Small intestine (tissue), 7 donors: ENCODE results near the gene HPS5. TPM values are rescaled to one million over a fixed set of nuclear protein-coding genes. Genes with fewer than 3 reads are reported as not detected.
A peak's percentile ranks its signal among the peaks of the same experiment; 100 is the strongest.

Experiments
- DNase-seq, 2 donors: peaks; one replicate each; pipeline versions ENCODE4 v3.0.0 to v3.0.0-alpha.2; 2013
- FAIRE-seq: peaks from 2 replicates; lab custom pipeline; 2012; peaks lifted over from hg19 to GRCh38; lab: Jason Lieb, UNC
- H3K27ac ChIP-seq, 3 donors: one replicate each; pipeline ENCODE4 v1.5.1; 2013; ENCODE audit warnings: low read length in 2 of 3, mild to moderate bottlenecking in 2 of 3, control low read depth in 1 of 3, inconsistent platforms in 1 of 3, low read depth in 1 of 3, moderate library complexity in 1 of 3
- H3K27me3 ChIP-seq, 3 donors: one replicate each; pipeline ENCODE4 v1.6.1; 2013; ENCODE audit warnings: low read length in 3 of 3, inconsistent platforms in 1 of 3; ENCODE audit not compliant: control insufficient read depth in 3 of 3, insufficient read depth in 3 of 3
- H3K36me3 ChIP-seq, 3 donors: one replicate each; pipeline ENCODE4 v1.6.1; 2013; ENCODE audit warnings: low read length in 3 of 3, inconsistent platforms in 1 of 3, low read depth in 1 of 3, mild to moderate bottlenecking in 1 of 3, moderate library complexity in 1 of 3; ENCODE audit not compliant: control insufficient read depth in 3 of 3, insufficient read depth in 2 of 3
- H3K4me1 ChIP-seq, 3 donors: one replicate each; pipeline ENCODE4 v1.6.1; 2013; ENCODE audit warnings: low read length in 2 of 3, inconsistent platforms in 1 of 3, low read depth in 1 of 3, mild to moderate bottlenecking in 1 of 3, moderate library complexity in 1 of 3; ENCODE audit not compliant: control insufficient read depth in 3 of 3, insufficient read depth in 2 of 3
- H3K4me3 ChIP-seq, 3 donors: one replicate each; pipeline ENCODE4 v1.5.1; 2013; ENCODE audit warnings: low read length in 3 of 3, control low read depth in 1 of 3, inconsistent platforms in 1 of 3, low read depth in 1 of 3, mild to moderate bottlenecking in 1 of 3, moderate library complexity in 1 of 3
- H3K9me3 ChIP-seq, 2 donors: one replicate each; pipeline ENCODE4 v1.6.1; 2013; ENCODE audit warnings: low read depth in 1 of 2, low read length in 1 of 2; ENCODE audit not compliant: control insufficient read depth in 2 of 2, insufficient read depth in 1 of 2
- WGBS, 3 donors: extraction: QIAGEN DNeasy Blood & Tissue Kit; methylation state at CpG; one replicate each; pipeline ENCODE4 v1.1.7; 2013; 5-methylcytosine and 5-hydroxymethylcytosine counted together
- polyA plus RNA-seq, 4 donors: library from polyadenylated mRNA; stranded (reverse) in 3 of 4; unstranded in 1 of 4; fragments of 200-250 nt in 3 of 4; fragments of 120-200 nt in 1 of 4; gene quantifications; one replicate each; pipeline versions ENCODE4 v1.2.1 to v1.2.3, GENCODE V29; 2013
- donor health status: healthy with polysubstance abuse.
- donor health status: control.
- donor health status: control.
- donor health status: Bipolar disorder and iron deficiency.
- donor health status: healthy.

HPS5 gene
- polyA plus RNA-seq, 4 donors: 9.0 to 25.0 (median 12.5) TPM

DNA sequence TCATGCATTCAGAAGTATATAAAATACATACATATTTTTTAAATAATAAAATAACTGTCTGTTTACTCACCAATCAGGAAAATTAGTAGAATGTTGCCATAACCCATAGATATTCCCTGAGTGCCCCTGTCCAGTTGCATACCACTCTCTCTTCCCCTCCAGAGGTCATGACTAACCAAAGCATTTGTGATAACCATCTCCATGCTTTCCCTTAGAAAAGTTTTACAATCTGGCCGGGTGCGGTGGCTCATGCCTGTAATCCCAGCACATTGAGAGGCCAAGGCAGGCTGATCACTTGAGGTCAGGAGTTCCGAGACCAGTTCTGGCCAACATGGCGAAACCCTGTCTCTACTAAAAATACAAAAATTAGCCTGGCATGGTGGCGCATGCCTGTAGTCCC lies 39.2 kb upstream of the HPS5 start:
- Histone ChIP-seq H3K27me3 (no peaks in the 10 kb centered on the region), H3K9me3 (no peaks in the 10 kb centered on the region), H3K36me3 (peaks cover 20 to 49% (median 22%) of the 10 kb centered on the region in 3 donors), H3K27ac (no peak overlapping the region), H3K4me1 (no peaks in the 10 kb centered on the region), H3K4me3 (no peak overlapping the region)
- no peak for FAIRE-seq
- WGBS, 3 donors: 91 to 95% (median 93%) methylated on average over 5 of the region's 5 CpGs
- no peak for DNase-seq

DNA sequence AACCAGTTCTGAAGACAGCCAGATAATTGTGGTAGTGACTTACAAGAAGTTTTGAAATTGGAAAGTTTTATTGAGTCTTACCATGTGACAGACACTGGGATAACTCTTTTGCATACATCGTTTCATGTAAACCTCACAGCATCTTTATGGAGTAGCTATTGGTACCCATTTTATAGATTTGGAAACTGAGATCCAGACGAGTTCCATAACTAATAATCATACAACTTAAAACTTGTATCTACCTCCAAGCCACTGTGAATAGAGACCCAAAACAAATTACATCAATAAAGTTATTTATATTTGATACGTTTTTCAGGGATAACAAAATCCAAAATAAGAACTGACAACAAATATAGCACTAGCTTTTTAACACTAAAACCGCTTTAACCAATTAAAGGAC lies 36.7 kb upstream of the HPS5 start:
- WGBS, 3 donors: 93 to 95% (median 93%) methylated on average over 4 of the region's 4 CpGs
- H3K27ac ChIP-seq: no peak overlapping the region
- no peaks in the 10 kb centered on the region for H3K27me3 ChIP-seq
- peaks cover 8 to 49% (median 21%) of the 10 kb centered on the region in 3 donors for H3K36me3 ChIP-seq
- H3K4me3 ChIP-seq: no peak overlapping the region
- FAIRE-seq (no peak), DNase-seq (no peak)
- no peaks in the 10 kb centered on the region for H3K4me1 ChIP-seq
- no peaks in the 10 kb centered on the region for H3K9me3 ChIP-seq

DNA sequence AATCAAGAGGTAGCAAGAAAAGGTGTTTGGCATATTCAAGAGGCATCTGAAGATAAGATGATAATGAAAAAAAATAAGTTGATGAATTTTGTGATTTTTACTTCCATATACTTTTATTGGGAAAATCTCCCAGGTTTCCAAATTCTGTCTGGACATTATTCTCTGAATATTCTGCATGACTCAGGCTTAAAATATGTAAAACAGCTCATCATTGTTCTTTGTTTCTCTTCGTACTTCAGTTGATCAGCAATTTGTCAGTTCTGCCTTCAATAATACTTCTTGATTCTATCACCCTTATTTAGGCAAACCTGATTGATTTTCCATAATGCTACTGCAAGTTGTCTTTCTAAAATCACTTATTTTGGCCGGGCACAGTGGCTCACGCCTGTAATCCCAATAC lies 30.6 kb upstream of the HPS5 start:
- Histone ChIP-seq H3K27me3 (no peaks in the 10 kb centered on the region), H3K27ac (no peak overlapping the region), H3K4me3 (no peak overlapping the region), H3K9me3 (no peaks in the 10 kb centered on the region), H3K36me3 (peaks cover 2 to 36% (median 4%) of the 10 kb centered on the region in 3 donors), H3K4me1 (no peaks in the 10 kb centered on the region)
- 91 to 94% (median 94%) methylated on average over 3 of the region's 3 CpGs for WGBS, 3 donors
- no peak for FAIRE-seq
- no peak for DNase-seq

DNA sequence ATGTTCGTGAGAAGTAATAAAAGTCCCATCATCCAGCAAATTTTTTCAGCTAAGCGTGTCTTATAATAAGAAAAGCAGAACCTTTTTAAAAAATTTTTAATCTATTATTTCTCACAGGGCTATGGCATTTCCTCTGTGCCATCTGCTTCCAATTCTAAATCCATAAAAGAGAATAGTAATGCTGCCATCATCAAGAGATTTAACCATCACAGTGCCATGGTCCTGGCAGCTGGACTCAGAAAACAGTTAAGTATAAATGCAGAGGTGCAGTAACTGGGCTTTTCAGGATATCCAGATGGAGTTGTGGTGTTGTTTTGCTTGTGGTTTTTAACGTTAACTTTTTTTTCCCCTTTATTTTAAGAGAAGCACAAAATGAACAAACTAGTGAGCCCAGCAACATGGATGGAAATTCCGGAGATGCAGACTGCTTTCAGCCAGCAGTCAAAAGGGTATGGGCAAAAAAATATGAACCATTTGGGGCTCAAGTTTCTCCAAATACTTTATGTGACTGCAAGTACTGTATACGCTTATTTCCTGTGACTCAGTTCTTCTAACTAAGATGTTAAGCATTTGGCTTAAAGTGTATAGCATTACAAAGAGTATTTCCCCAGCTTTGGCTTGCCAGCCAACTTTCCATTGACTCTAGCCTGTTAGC lies 25.7 kb upstream of the HPS5 start:
- Histone ChIP-seq H3K27ac (no peak overlapping the region), H3K9me3 (no peaks in the 10 kb centered on the region), H3K4me3 (no peak overlapping the region), H3K4me1 (no peaks in the 10 kb centered on the region), H3K27me3 (no peaks in the 10 kb centered on the region), H3K36me3 (peaks cover 9 to 38% (median 9%) of the 10 kb centered on the region in 3 donors)
- no peak for DNase-seq
- no peak for FAIRE-seq
- WGBS, 3 donors: 85 to 90% (median 87%) methylated on average over 5 of the region's 5 CpGs

DNA sequence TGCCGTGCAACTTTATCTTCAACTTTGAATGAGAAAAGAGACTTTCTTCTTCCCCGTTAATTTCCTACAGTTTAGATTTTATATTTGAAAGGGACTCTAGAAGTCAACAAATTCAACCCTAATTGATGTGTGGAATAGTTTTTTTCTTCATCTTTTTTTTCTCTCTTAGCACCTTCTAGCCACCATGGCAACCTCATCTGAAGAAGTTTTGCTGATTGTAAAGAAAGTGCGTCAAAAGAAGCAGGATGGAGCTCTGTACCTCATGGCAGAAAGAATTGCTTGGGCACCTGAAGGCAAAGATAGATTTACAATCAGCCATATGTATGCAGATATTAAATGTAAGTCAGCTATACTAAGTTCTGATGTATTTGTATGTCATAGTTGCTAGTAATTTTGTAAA lies 11.0 kb upstream of the HPS5 start:
- WGBS, 3 donors: 85 to 95% (median 90%) methylated on average over 3 of the region's 3 CpGs
- no peak for DNase-seq
- H3K4me3 ChIP-seq: no peak overlapping the region
- no peak overlapping the region for H3K27ac ChIP-seq
- H3K4me1 ChIP-seq: peaks cover 0 to 2% (median 0%) of the 10 kb centered on the region in 3 donors
- FAIRE-seq: no peak
- peaks cover 9 to 38% (median 21%) of the 10 kb centered on the region in 3 donors for H3K36me3 ChIP-seq
- H3K9me3 ChIP-seq: no peaks in the 10 kb centered on the region
- no peaks in the 10 kb centered on the region for H3K27me3 ChIP-seq

DNA sequence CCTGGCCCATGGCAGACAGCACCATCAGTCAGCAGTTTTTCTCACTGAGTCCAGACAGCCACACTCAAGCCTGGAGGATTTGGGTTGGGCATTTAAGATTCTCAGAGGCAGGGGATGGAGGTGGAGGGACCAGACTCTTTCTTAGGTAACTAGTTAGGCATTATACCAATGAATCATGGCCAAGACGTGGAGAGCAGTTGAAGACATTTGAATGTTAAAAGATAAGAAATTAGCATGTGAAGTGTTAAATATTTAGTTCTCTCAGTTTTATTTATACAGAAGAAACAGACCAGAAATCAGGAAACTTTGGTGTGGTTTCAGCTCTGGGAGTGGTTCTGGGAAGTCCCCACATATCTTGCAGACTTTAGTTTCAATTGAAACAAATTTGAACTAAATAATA lies 10.4 kb upstream of the HPS5 start:
- H3K36me3 ChIP-seq: peaks cover 9 to 42% (median 23%) of the 10 kb centered on the region in 3 donors

DNA sequence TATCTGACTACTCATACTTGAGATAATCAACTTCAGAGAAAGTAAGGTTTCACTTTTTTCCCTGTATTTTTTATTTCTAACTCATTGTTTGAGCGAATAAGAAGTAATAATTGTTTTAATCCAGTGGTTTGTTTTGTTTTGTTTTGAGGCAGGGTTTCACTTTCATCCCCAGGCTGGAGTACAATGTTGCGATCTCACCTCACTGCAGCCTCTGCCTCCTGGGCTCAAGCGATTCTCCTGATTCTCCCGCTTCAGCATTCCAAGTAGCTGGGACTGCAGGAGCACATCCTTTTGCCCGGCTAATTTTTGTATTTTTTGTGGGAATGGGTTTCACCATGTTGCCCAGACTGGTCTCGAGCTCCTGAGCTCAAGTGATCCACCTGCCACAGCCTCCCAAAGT lies 9.0 kb upstream of the HPS5 start:
- DNase-seq (no peak), FAIRE-seq (no peak)
- no peaks in the 10 kb centered on the region for H3K9me3 ChIP-seq
- peaks cover 0 to 2% (median 0%) of the 10 kb centered on the region in 3 donors for H3K4me1 ChIP-seq
- no peak overlapping the region for H3K27ac ChIP-seq
- WGBS, 3 donors: 85 to 97% (median 88%) methylated on average over 6 of the region's 6 CpGs
- H3K4me3 ChIP-seq: no peak overlapping the region
- H3K27me3 ChIP-seq: no peaks in the 10 kb centered on the region
- peaks cover 6 to 35% (median 16%) of the 10 kb centered on the region in 3 donors for H3K36me3 ChIP-seq

More for the DNA sequence above, 10.4 kb upstream of the HPS5 start:
- no peak for DNase-seq
- Histone ChIP-seq H3K27ac (peak overlapping the region in 1 of 3 donors; percentile 44), H3K9me3 (no peaks in the 10 kb centered on the region), H3K4me3 (no peak overlapping the region), H3K27me3 (no peaks in the 10 kb centered on the region), H3K4me1 (peaks cover 0 to 2% (median 0%) of the 10 kb centered on the region in 3 donors)
- no peak for FAIRE-seq
- WGBS, 3 donors: 52 to 78% (median 77%) methylated on average over 1 of the region's 1 CpG

DNA sequence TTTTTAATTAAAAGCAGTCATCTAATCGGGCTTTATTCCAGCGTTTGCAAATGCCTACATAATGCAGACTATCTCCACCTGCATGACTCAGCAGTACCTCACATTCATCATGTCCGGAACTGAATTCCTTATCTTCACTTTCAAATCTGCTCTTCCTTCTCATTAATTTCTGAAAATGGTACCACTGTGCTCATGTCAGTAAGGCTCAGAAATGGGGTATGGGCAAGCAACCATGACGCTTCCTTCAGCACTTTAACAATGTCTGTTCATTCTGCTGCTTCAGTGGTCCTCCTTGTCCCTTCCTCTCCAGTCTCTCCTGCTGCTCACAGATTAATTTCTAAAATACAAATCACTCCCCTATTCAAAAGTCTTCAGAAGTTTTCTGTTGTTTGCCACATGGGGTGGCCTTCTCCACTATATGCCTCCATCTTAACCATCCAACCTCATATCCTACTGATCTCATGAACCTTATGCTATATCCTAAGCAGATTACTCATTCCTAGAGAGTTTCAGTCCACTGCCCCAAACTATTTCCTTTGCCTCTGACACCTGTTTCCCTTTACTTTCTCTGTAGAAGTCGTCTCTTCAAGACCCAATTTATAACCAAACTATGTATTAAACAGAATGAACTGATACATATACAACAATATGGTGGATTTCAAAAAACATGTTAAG lies 7.4 kb upstream of the HPS5 start:
- H3K4me1 ChIP-seq: peaks cover 0 to 6% (median 2%) of the 10 kb centered on the region in 3 donors
- no peak for FAIRE-seq
- H3K9me3 ChIP-seq: no peaks in the 10 kb centered on the region
- no peaks in the 10 kb centered on the region for H3K27me3 ChIP-seq
- 55 to 67% (median 60%) methylated on average over 5 of the region's 5 CpGs for whole genome bisulfite sequencing, 3 donors
- no peak overlapping the region for H3K4me3 ChIP-seq
- peaks cover 0 to 34% (median 15%) of the 10 kb centered on the region in 3 donors for H3K36me3 ChIP-seq
- DNase-seq: peak in 1 of 2 donors; percentile 45
- peak overlapping the region in 1 of 3 donors; percentile 21 for H3K27ac ChIP-seq
